ENCODE measurements around the gene REELD1. TPM values are rescaled to one million over a fixed set of nuclear protein-coding genes. Genes with fewer than 3 reads are reported as not detected.

Gene REELD1
- total RNA-seq, 4 donors from 2014 or later, result 1.3 to 2.2 (median 1.5) TPM; not detected in 1

DNA sequence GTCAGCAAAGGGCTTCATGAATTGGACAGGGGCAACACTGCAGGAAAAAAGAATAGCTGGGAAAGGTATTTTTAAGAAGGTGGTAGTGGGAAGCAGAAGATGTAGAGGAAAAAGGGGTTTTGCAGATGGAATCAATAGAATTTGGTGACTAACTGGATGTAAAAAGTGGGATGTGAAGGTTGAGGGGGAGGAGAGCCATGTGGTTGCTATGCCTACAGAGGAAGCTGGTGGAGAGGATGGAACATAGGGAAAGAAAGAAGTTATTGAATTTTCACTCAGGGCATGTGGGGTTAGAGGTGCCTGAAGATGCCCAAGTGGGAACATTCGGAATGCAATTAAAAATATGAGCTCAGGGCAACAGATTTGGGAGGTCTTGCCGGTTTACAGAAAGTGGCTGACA lies 33.0 kb downstream of the REELD1 start:
- no peak for TF ChIP-seq CTCF (IDR thresholded peaks at IDR 0.05; ENCODE audit: low read depth)

- no peak for TF ChIP-seq CTCF (IDR thresholded peaks at IDR 0.05; ENCODE audit: low read depth)
These were observed 38.8 kb downstream of the REELD1 start for GRCh38 chr4:146252969-146253611.

GRCh38 chr4:146255463-146255862 lies 41.1 kb downstream of the REELD1 start:
- TF ChIP-seq CTCF (IDR thresholded peaks at IDR 0.05; ENCODE audit: low read depth), result no peak

GRCh38 chr4:146255874-146256273 lies 41.5 kb downstream of the REELD1 start:
- TF ChIP-seq CTCF (IDR thresholded peaks at IDR 0.05; ENCODE audit: low read depth), result no peak

DNA sequence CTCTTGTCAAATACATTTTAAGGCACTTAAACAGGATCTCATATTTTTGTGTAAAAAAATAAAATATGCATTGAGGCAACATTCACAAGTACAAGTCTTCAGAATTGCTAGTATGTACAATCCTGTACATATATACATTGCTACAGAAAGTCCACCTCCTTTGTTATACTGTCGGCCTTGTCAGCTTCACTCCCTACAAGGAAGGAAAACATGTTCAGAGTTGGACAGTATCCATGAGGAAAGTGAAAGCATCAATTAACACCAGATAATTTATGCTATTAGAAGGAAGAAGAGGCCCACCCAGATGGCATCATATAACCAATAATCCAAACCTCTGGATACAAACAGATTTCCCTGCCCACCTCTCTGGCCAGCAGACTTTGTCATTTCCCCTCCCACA lies 42.0 kb downstream of the REELD1 start:
- no peak for TF ChIP-seq CTCF (IDR thresholded peaks at IDR 0.05; ENCODE audit: low read depth)

- TF ChIP-seq CTCF (IDR thresholded peaks at IDR 0.05; ENCODE audit: low read depth), result no peak
These were observed 43.2 kb downstream of the REELD1 start for GRCh38 chr4:146257511-146257910.

GRCh38 chr4:146260521-146260920 lies 46.2 kb downstream of the REELD1 start:
- TF ChIP-seq CTCF (IDR thresholded peaks at IDR 0.05; ENCODE audit: low read depth), result no peak

Measured in subcutaneous adipose tissue (tissue), 4 donors.